OCI-LY1 (cell line): Measurements from ENCODE around the gene GOSR1.

Experiments
- EZH2 ChIP-seq: fragments of 200-600 bp; sonication (generic), shearing (Covaris generic); IDR thresholded peaks from 2 replicates; pipeline ENCODE4 v1.8.0; 2017; ENCODE audit warnings: borderline replicate concordance, mixed run types, mild to moderate bottlenecking, antibody characterized with exemption, low read length, moderate library complexity, mixed read lengths
- TF ChIP-seq, protein P1 (sequence below): fragments of 200-600 bp; sonication (generic), shearing (Covaris generic); IDR thresholded peaks from 2 replicates; pipeline ENCODE4 v1.5.1; 2017; ENCODE audit warnings: mild to moderate bottlenecking, antibody characterized with exemption, low read length, moderate library complexity, mixed read lengths

GRCh38 chr17:30472238-30472890 lies 4.8 kb upstream of the GOSR1 start:
- TF ChIP-seq, protein P1, sequence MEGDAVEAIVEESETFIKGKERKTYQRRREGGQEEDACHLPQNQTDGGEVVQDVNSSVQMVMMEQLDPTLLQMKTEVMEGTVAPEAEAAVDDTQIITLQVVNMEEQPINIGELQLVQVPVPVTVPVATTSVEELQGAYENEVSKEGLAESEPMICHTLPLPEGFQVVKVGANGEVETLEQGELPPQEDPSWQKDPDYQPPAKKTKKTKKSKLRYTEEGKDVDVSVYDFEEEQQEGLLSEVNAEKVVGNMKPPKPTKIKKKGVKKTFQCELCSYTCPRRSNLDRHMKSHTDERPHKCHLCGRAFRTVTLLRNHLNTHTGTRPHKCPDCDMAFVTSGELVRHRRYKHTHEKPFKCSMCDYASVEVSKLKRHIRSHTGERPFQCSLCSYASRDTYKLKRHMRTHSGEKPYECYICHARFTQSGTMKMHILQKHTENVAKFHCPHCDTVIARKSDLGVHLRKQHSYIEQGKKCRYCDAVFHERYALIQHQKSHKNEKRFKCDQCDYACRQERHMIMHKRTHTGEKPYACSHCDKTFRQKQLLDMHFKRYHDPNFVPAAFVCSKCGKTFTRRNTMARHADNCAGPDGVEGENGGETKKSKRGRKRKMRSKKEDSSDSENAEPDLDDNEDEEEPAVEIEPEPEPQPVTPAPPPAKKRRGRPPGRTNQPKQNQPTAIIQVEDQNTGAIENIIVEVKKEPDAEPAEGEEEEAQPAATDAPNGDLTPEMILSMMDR: no peak
- no peak for TF ChIP-seq EZH2
